Measurements from ENCODE around the gene GTF2IRD2.
"Not testable (repeated sequence)": the region's sequence is repeated elsewhere in the genome, so short reads cannot be mapped to it uniquely, and the experiment has no call there.

Gene GTF2IRD2

GRCh38 chr7:74850833-74851721 lies at the start of gene GTF2IRD2:
Gene GTF2IRD2, minus strand, starts transcription at chr7:74851605. Its CDS starts 15,227 bp downstream, at chr7:74836378.
- not testable (repeated sequence) for H3K27ac ChIP-seq; H3K4me3 ChIP-seq (ENCODE audit: low read depth, low read length); H3K9me3 ChIP-seq (ENCODE audit: severe bottlenecking); H3K27me3 ChIP-seq (ENCODE audit: insufficient read depth, low read depth, severe bottlenecking); DNase-seq; H3K36me3 ChIP-seq

GRCh38 chr7:74890158-74891123 lies 39.0 kb upstream of the GTF2IRD2 start:
- H3K27ac ChIP-seq, result peak overlapping the region; percentile 71
- H3K36me3 ChIP-seq, result not testable (repeated sequence)
- peak; percentile 93 for DNase-seq

GRCh38 chr7:74889518-74890129 lies 38.2 kb upstream of the GTF2IRD2 start:
- not testable (repeated sequence) for H3K27ac ChIP-seq; DNase-seq; H3K27me3 ChIP-seq (ENCODE audit: insufficient read depth, low read depth, severe bottlenecking); H3K9me3 ChIP-seq (ENCODE audit: severe bottlenecking); H3K36me3 ChIP-seq; H3K4me3 ChIP-seq (ENCODE audit: low read depth, low read length)

More at GRCh38 chr7:74890158-74891123, 39.0 kb upstream of the GTF2IRD2 start:
- H3K27me3 ChIP-seq (ENCODE audit: insufficient read depth, low read depth, severe bottlenecking); H3K9me3 ChIP-seq (ENCODE audit: severe bottlenecking): not testable (repeated sequence)
- peak overlapping the region; percentile 48 for H3K4me3 ChIP-seq (ENCODE audit: low read depth, low read length)

GRCh38 chr7:74885295-74885694 lies 33.9 kb upstream of the GTF2IRD2 start:
- not testable (repeated sequence) for DNase-seq; H3K36me3 ChIP-seq; H3K9me3 ChIP-seq (ENCODE audit: severe bottlenecking); H3K4me3 ChIP-seq (ENCODE audit: low read depth, low read length); H3K27me3 ChIP-seq (ENCODE audit: insufficient read depth, low read depth, severe bottlenecking); H3K27ac ChIP-seq

- H3K27ac ChIP-seq; H3K4me3 ChIP-seq (ENCODE audit: low read depth, low read length); DNase-seq; H3K36me3 ChIP-seq; H3K9me3 ChIP-seq (ENCODE audit: severe bottlenecking); H3K27me3 ChIP-seq (ENCODE audit: insufficient read depth, low read depth, severe bottlenecking): not testable (repeated sequence)
These were observed 30.7 kb upstream of the GTF2IRD2 start for GRCh38 chr7:74882110-74882509.

- H3K9me3 ChIP-seq (ENCODE audit: severe bottlenecking); H3K27me3 ChIP-seq (ENCODE audit: insufficient read depth, low read depth, severe bottlenecking); H3K4me3 ChIP-seq (ENCODE audit: low read depth, low read length); H3K27ac ChIP-seq; H3K36me3 ChIP-seq; DNase-seq: not testable (repeated sequence)
These were observed 23.5 kb upstream of the GTF2IRD2 start for GRCh38 chr7:74874748-74875512.

GRCh38 chr7:74874104-74874747 lies 22.8 kb upstream of the GTF2IRD2 start:
- not testable (repeated sequence) for DNase-seq; H3K27ac ChIP-seq; H3K9me3 ChIP-seq (ENCODE audit: severe bottlenecking); H3K27me3 ChIP-seq (ENCODE audit: insufficient read depth, low read depth, severe bottlenecking); H3K4me3 ChIP-seq (ENCODE audit: low read depth, low read length); H3K36me3 ChIP-seq

- H3K4me3 ChIP-seq (ENCODE audit: low read depth, low read length); DNase-seq; H3K27me3 ChIP-seq (ENCODE audit: insufficient read depth, low read depth, severe bottlenecking); H3K36me3 ChIP-seq; H3K27ac ChIP-seq; H3K9me3 ChIP-seq (ENCODE audit: severe bottlenecking): not testable (repeated sequence)
These were observed 21.1 kb upstream of the GTF2IRD2 start for GRCh38 chr7:74872542-74872941.

GRCh38 chr7:74865777-74866176 lies 14.4 kb upstream of the GTF2IRD2 start:
- H3K9me3 ChIP-seq (ENCODE audit: severe bottlenecking); DNase-seq; H3K27ac ChIP-seq; H3K27me3 ChIP-seq (ENCODE audit: insufficient read depth, low read depth, severe bottlenecking); H3K4me3 ChIP-seq (ENCODE audit: low read depth, low read length); H3K36me3 ChIP-seq: not testable (repeated sequence)

- not testable (repeated sequence) for DNase-seq; H3K27me3 ChIP-seq (ENCODE audit: insufficient read depth, low read depth, severe bottlenecking); H3K36me3 ChIP-seq; H3K9me3 ChIP-seq (ENCODE audit: severe bottlenecking); H3K4me3 ChIP-seq (ENCODE audit: low read depth, low read length); H3K27ac ChIP-seq
These were observed 1.6 kb downstream of the GTF2IRD2 start for GRCh38 chr7:74849853-74850252.

- not testable (repeated sequence) for H3K4me3 ChIP-seq (ENCODE audit: low read depth, low read length); H3K36me3 ChIP-seq; H3K9me3 ChIP-seq (ENCODE audit: severe bottlenecking); H3K27me3 ChIP-seq (ENCODE audit: insufficient read depth, low read depth, severe bottlenecking); H3K27ac ChIP-seq; DNase-seq
These were observed 21.0 kb downstream of the GTF2IRD2 start for GRCh38 chr7:74830411-74830810.

- H3K27ac ChIP-seq; DNase-seq; H3K36me3 ChIP-seq; H3K9me3 ChIP-seq (ENCODE audit: severe bottlenecking); H3K27me3 ChIP-seq (ENCODE audit: insufficient read depth, low read depth, severe bottlenecking); H3K4me3 ChIP-seq (ENCODE audit: low read depth, low read length): not testable (repeated sequence)
These were observed 21.4 kb downstream of the GTF2IRD2 start for GRCh38 chr7:74829959-74830358.

GRCh38 chr7:74821259-74821658 lies 30.1 kb downstream of the GTF2IRD2 start:
- not testable (repeated sequence) for H3K4me3 ChIP-seq (ENCODE audit: low read depth, low read length); H3K27ac ChIP-seq; H3K27me3 ChIP-seq (ENCODE audit: insufficient read depth, low read depth, severe bottlenecking); DNase-seq; H3K36me3 ChIP-seq; H3K9me3 ChIP-seq (ENCODE audit: severe bottlenecking)

All from WERI-Rb-1 (cell line).